Measurements from ENCODE around the gene IQCK.

The IQCK gene

GRCh38 chr16:19837331-19837980, 119.4 kb downstream of the IQCK start:
- no peak for DNase-seq (ENCODE audit: low read depth in 2 of 2)

GRCh38 chr16:19837984-19838707, 120.1 kb downstream of the IQCK start:
- no peak for DNase-seq (ENCODE audit: low read depth in 2 of 2)

GRCh38 chr16:19840524-19841110, 122.5 kb downstream of the IQCK start:
- no peak for DNase-seq (ENCODE audit: low read depth in 2 of 2)

- no peak for DNase-seq (ENCODE audit: low read depth in 2 of 2)
These were observed 123.1 kb downstream of the IQCK start for GRCh38 chr16:19841184-19841583.

GRCh38 chr16:19842426-19843157, 124.5 kb downstream of the IQCK start:
- no peak for DNase-seq (ENCODE audit: low read depth in 2 of 2)

GRCh38 chr16:19843371-19843770, 125.3 kb downstream of the IQCK start:
- no peak for DNase-seq (ENCODE audit: low read depth in 2 of 2)

- no peak for DNase-seq (ENCODE audit: low read depth in 2 of 2)
These were observed 127.0 kb downstream of the IQCK start for GRCh38 chr16:19844945-19845641.

- DNase-seq (ENCODE audit: low read depth in 2 of 2), result no peak
These were observed 128.4 kb downstream of the IQCK start for GRCh38 chr16:19846436-19846835.

- no peak for DNase-seq (ENCODE audit: low read depth in 2 of 2)
These were observed 130.7 kb downstream of the IQCK start for GRCh38 chr16:19848756-19849155.

- DNase-seq (ENCODE audit: low read depth in 2 of 2), result no peak
These were observed 132.2 kb downstream of the IQCK start for GRCh38 chr16:19850131-19850817.

GRCh38 chr16:19851476-19851875, 133.4 kb downstream of the IQCK start:
- DNase-seq (ENCODE audit: low read depth in 2 of 2), result no peak

GRCh38 chr16:19853132-19853741, 135.2 kb downstream of the IQCK start:
- DNase-seq (ENCODE audit: low read depth in 2 of 2), result no peak

GRCh38 chr16:19853742-19854542, 135.9 kb downstream of the IQCK start:
- no peak for DNase-seq (ENCODE audit: low read depth in 2 of 2)

GRCh38 chr16:19854543-19854876, 136.4 kb downstream of the IQCK start:
- no peak for DNase-seq (ENCODE audit: low read depth in 2 of 2)

- DNase-seq (ENCODE audit: low read depth in 2 of 2), result no peak
These were observed 138.0 kb downstream of the IQCK start for GRCh38 chr16:19856120-19856519.

GRCh38 chr16:19857593-19858339, 139.7 kb downstream of the IQCK start:
- DNase-seq (ENCODE audit: low read depth in 2 of 2), result no peak

- DNase-seq (ENCODE audit: low read depth in 2 of 2), result no peak
These were observed 140.4 kb downstream of the IQCK start for GRCh38 chr16:19858340-19859018.

- DNase-seq (ENCODE audit: low read depth in 2 of 2), result no peak
These were observed 141.1 kb downstream of the IQCK start for GRCh38 chr16:19859166-19859565.

GRCh38 chr16:19859603-19860002, 141.5 kb downstream of the IQCK start:
- DNase-seq (ENCODE audit: low read depth in 2 of 2), result no peak

All from activated CD8-positive, alpha-beta memory T cell treated with anti-CD3 and anti-CD28 coated beads for 4 hours (primary cell).